GM21381 (cell line): Measurements from ENCODE around the gene QTRT2.

Experiments used
- ATAC-seq: cut with Tn5 transposase; IDR thresholded peaks from one replicate; pipeline ENCODE4 v1.9.1; 2021; ENCODE audit warnings: mild to moderate bottlenecking, moderate library complexity; ENCODE audit not compliant: unreplicated experiment

The QTRT2 gene

DNA sequence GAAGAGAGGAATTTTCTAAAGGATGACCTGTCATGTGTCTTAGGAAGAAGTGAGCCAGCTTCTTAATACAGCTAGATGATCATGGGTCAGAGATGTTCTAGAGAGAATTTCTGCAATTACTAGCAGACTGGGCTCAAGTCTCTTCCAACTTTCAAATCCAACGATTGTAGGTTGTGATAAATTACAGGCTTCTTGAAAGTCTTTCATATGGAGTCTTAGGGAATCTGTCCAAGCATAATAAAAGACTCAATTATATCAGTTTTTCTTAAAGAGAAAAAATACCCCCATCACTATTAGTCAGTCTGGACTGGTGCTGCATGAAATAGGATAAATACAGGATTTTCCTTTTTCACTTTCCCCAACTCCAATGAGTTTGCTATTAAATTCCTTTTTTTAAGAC is 63.2 kb downstream of the QTRT2 start:
- ATAC-seq = no peak

DNA sequence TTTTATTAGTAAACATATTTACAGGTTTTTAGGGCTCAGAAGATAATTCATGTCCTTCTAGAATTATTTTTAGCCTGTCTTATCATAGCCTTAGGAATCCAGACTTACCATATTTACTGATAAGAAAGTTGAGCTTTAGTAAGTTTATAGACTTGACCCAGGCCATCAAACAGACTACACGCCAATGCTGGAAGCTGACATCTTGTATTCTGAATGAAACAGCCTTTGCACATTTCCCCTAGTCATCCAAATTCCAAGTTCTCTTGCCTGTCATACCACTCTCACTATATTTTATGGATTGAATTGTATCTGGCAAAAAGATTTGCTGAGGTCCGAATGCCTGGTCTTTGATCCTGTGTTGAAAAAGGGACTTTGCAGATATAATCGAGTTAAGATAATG is 63.7 kb downstream of the QTRT2 start:
- ATAC-seq = no peak

DNA sequence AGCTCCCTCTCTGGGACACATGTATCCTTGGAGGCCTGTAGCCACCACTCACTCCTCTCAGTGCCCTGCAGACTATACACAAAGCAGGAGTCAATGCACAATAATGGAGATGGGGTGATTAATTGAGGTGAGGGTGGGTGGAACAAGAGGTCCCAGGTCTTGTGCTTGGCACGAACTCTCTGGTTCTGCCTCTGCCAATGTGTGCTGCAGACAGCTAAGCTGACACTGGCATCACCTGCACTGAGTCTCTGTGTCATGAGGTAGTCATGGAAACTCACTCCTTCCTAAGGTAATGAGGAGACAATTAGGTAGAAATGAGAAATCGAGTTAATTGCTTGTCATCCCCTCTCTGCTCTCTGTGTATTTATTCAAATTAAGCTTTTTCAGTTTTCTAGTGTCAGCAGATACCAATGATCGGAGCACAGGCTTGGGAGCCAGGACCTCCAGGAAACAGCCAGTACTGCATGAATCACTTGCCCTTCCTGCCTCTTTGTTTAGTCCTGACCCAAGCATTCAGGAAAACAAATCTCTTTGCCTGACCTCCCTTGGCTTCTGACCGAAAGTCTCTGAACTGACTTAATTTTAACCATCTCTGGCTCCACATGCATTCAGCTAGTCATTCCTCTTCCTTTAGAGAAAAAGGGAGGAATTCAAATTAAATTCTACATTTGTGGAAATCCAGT is 65.6 kb downstream of the QTRT2 start:
- no peak for ATAC-seq

DNA sequence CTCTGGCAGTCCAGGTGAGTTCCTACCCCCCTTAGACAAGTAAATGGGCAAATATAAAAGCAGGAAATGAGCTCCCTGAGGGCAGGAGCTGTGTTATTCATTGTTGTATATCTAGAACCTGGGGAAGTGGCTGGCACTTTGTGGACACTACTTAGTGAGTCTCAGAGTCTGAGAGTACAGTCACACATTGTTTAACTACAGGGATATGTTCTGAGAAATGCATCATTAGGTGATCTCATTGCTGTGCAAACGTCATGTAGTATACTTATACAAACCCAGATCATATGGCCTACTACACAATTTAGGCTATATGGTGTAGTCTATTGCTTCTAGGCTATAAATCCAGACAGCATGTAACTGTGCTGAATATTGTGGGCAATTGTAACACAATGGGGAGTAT is 69.9 kb downstream of the QTRT2 start:
- ATAC-seq = no peak

DNA sequence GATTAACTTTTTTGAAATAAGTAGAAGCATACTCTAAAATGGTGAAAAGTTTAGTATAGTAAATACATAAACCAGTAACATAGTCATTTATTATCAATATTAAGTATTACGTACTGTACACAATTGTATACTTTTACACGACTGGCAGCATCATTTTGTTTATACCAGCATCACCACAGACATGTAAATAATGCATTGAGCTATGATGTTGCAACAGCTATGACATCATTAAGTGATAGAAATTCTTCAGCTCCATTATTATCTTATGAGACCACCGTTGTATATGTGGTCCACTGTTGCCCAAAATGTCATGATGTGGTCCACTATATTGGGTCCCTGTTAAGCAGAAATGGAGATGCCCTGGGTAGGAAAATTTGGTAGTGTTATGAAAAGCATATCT is 71.0 kb downstream of the QTRT2 start:
- ATAC-seq = no peak

DNA sequence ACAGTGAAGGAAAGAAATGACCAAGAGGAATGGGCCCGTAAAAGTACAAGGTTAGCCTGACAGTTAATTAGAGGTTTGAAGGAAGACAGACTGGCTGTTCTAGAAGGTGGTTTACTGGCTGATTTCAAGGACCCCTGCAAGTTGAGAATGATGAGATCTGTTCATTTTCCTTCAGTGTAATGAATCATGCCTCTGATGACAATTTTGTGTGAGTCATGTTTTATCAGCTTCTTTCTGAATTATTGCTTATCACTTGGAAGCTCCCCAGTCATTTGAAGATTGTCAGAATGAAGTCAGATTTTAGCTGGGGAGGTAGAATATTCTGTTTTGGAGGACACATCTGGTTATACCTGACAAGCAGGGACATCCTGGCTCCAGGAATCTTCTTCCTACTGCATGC is 71.7 kb downstream of the QTRT2 start:
- ATAC-seq = no peak

DNA sequence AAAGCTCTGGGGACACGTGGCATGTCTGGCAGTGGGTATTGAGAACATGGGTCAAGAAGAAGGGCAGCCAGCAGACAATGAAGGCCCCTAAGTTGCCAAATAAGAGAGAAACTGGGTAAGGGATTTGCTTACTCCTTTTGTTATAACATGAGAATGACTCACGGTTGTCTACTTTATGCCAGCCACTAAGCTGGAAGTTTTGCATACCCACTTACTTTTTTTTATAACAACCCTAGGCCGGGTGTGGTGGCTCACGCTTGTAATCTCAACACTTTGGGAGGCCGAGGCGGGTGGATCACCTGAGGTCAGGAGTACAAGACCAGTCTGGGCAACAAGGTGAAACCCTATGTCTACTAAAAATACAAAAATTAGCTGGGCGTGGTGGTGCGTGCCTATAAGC is 72.3 kb downstream of the QTRT2 start:
- no peak for ATAC-seq

DNA sequence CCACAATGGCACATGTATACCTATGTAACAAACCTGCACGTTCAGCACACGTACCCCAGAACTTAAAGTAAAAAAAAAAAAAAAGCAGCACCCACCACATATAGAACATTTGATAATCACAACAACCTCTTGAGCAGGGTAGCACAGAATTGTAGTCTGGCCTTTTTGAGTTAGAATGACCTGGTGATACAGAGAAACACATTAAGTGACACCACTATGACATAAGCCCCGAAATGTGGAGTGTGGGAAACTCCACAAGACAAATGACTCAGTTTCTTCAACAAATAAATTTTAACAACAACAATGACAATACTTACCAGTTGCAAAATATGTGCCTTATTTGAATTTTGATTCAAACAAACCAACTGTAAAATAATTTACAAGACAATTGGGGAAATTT is 76.0 kb downstream of the QTRT2 start:
- ATAC-seq = no peak

DNA sequence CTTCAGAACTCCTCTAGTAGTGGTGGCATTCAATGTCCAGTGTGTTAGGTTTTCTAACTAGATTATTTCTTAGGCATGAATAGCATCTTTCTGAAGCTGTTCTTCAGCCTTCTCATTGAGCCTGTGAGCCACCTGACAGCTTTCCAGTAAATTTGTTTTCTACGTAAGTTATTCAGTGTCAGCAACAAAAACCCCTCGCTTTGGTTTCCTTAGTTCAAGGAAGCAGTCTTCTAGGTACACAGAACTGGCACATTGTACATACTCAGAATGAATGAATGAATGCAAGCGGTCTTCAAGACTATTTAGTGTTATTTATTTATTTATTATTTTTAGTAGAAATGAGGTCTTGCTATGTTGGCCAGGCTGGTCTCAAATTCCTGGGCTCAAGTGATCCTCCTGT is 77.4 kb downstream of the QTRT2 start:
- ATAC-seq = no peak
